ENCODE data around the gene ATG7. TPM values are rescaled to one million over a fixed set of nuclear protein-coding genes. Genes with fewer than 3 reads are reported as not detected.

ATG7 gene
- total RNA-seq, 1 donor from 2014 or later = 48.5 TPM

GRCh38 chr3:11581237-11582190 is 309.3 kb downstream of the ATG7 start:
- H3K4me3 ChIP-seq = peak overlapping the region; percentile 34 to 55
- H3K4me1 ChIP-seq = peaks cover 4 to 40% of the 10 kb centered on the region in 2 donors
- H3K27ac ChIP-seq = peak overlapping the region; percentile 61 to 68
- H3K36me3 ChIP-seq = no peaks in the 10 kb centered on the region
- intact Hi-C loops (cut with DNase I) = no loop called here
- DNase-seq (ENCODE audit: low spot score in 2 of 2) = no peak
- no peak for TF ChIP-seq CTCF (IDR thresholded peaks at IDR 0.05)
- no peaks in the 10 kb centered on the region for H3K27me3 ChIP-seq
- no peaks in the 10 kb centered on the region for H3K9me3 ChIP-seq

GRCh38 chr3:11582191-11582968 is 310.2 kb downstream of the ATG7 start:
- intact Hi-C loops (cut with DNase I) = no loop called here
- Histone ChIP-seq H3K36me3 (no peaks in the 10 kb centered on the region), H3K9me3 (no peaks in the 10 kb centered on the region), H3K4me1 (peaks cover 4 to 41% of the 10 kb centered on the region in 2 donors), H3K27me3 (no peaks in the 10 kb centered on the region), H3K27ac (peak overlapping the region; percentile 61 to 68), H3K4me3 (peak overlapping the region; percentile 34 to 55)
- peak in 1 of 2 donors; percentile 84 for DNase-seq (ENCODE audit: low spot score in 2 of 2)
- no peak for TF ChIP-seq CTCF (IDR thresholded peaks at IDR 0.05)

GRCh38 chr3:11583235-11583634 is 311.0 kb downstream of the ATG7 start:
- peak overlapping the region; percentile 26 to 39 for H3K27ac ChIP-seq
- intact Hi-C loops (cut with DNase I) = no loop called here
- H3K27me3 ChIP-seq = no peaks in the 10 kb centered on the region
- TF ChIP-seq CTCF (IDR thresholded peaks at IDR 0.05) = no peak
- H3K9me3 ChIP-seq = no peaks in the 10 kb centered on the region
- no peaks in the 10 kb centered on the region for H3K36me3 ChIP-seq
- H3K4me1 ChIP-seq = peaks cover 4 to 48% of the 10 kb centered on the region in 2 donors
- peak overlapping the region in 1 of 2 donors; percentile 55 for H3K4me3 ChIP-seq
- no peak for DNase-seq (ENCODE audit: low spot score in 2 of 2)

GRCh38 chr3:11583638-11584046 is 311.4 kb downstream of the ATG7 start:
- TF ChIP-seq CTCF (IDR thresholded peaks at IDR 0.05) = no peak
- Histone ChIP-seq H3K27me3 (no peaks in the 10 kb centered on the region), H3K4me3 (no peak overlapping the region), H3K27ac (peak overlapping the region; percentile 26 to 39), H3K36me3 (no peaks in the 10 kb centered on the region), H3K9me3 (no peaks in the 10 kb centered on the region), H3K4me1 (peaks cover 7 to 52% of the 10 kb centered on the region in 2 donors)
- no peak for DNase-seq (ENCODE audit: low spot score in 2 of 2)
- intact Hi-C loops (cut with DNase I) = no loop called here

- Histone ChIP-seq H3K36me3 (no peaks in the 10 kb centered on the region), H3K9me3 (no peaks in the 10 kb centered on the region), H3K4me1 (peaks cover 16 to 61% of the 10 kb centered on the region in 2 donors), H3K27me3 (no peaks in the 10 kb centered on the region), H3K4me3 (no peak overlapping the region), H3K27ac (peak overlapping the region in 1 of 2 donors; percentile 1)
- no peak for DNase-seq (ENCODE audit: low spot score in 2 of 2)
- TF ChIP-seq CTCF (IDR thresholded peaks at IDR 0.05) = no peak
- intact Hi-C loops (cut with DNase I) = no loop called here
These were observed 312.4 kb downstream of the ATG7 start for GRCh38 chr3:11584570-11584969.

Measured in ascending aorta (tissue), 2 donors.